GM13977 (cell line): ENCODE measurements around the gene MMP12.

Experiments used
- DNase-seq: peaks from one replicate; pipeline ENCODE4 v3.0.0; 2012; ENCODE audit warnings: low spot score
- in situ Hi-C: fragments of 300-500 bp; cut with MboI; formaldehyde crosslinking; loops from one replicate; pipeline ENCODE4 v1.12.0; 2022; ENCODE audit warnings: low sequenced_read_pairs, low pct_unique_long_range_greater_than_20kb, mixed read lengths, inconsistent platforms; ENCODE audit not compliant: unreplicated experiment
- TF ChIP-seq, protein P1 (sequence below): IDR thresholded peaks from 2 replicates; pipeline ENCODE4 v1.5.1; 2012; ENCODE audit warnings: mild to moderate bottlenecking, control low read depth; ENCODE audit not compliant: insufficient read depth; ENCODE audit errors: extremely low read depth, missing control alignments

The MMP12 gene

DNA sequence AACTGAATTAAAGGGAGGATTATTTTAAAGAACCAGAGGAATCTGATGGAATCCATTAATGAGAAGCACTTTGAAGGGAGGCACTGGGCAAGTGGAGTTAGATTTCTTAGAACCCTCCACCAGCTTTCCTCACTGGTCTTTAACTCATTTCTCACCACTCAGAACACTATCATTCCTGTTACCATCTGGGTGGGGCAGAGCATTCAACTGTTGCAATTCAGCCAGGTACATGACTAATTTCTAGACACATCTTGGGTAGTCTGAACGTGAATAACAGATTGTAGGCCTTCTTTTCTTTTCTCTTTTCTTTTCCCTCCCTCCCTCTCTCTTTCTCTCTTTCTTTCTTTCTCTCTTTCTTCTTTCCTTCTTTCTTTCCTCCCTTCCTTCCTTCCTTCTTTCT is 61.3 kb downstream of the MMP12 start:
- in situ Hi-C loops, result no loop called here
- TF ChIP-seq, protein P1, sequence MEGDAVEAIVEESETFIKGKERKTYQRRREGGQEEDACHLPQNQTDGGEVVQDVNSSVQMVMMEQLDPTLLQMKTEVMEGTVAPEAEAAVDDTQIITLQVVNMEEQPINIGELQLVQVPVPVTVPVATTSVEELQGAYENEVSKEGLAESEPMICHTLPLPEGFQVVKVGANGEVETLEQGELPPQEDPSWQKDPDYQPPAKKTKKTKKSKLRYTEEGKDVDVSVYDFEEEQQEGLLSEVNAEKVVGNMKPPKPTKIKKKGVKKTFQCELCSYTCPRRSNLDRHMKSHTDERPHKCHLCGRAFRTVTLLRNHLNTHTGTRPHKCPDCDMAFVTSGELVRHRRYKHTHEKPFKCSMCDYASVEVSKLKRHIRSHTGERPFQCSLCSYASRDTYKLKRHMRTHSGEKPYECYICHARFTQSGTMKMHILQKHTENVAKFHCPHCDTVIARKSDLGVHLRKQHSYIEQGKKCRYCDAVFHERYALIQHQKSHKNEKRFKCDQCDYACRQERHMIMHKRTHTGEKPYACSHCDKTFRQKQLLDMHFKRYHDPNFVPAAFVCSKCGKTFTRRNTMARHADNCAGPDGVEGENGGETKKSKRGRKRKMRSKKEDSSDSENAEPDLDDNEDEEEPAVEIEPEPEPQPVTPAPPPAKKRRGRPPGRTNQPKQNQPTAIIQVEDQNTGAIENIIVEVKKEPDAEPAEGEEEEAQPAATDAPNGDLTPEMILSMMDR, result no peak
- DNase-seq, result no peak
